Measurements from ENCODE around the gene NEDD4L.
"Not testable (repeated sequence)": the region's sequence is repeated elsewhere in the genome, so short reads cannot be mapped to it uniquely, and the experiment has no call there.

The NEDD4L gene

DNA sequence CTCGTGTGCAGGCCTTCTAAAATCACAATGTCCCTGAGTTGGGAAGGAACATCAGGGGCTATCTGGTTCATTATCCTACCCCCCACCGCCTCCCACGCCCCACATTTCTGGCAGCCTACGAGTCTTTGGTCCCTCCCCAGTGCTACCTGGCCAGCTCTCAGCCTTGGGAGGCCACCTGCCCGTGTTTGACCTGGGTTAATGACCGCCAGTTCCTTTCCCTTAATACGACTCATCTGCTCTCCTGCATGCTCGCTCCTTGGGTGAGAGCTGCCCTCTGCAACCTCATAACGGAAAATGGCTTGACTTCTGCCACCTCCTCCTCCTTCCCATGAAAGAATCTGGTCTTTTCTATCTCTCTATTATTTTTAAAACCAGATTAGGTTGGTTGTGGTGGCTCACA, 112.5 kb downstream of the NEDD4L start:
- DNase-seq (ENCODE audit: low spot score) = no peak

DNA sequence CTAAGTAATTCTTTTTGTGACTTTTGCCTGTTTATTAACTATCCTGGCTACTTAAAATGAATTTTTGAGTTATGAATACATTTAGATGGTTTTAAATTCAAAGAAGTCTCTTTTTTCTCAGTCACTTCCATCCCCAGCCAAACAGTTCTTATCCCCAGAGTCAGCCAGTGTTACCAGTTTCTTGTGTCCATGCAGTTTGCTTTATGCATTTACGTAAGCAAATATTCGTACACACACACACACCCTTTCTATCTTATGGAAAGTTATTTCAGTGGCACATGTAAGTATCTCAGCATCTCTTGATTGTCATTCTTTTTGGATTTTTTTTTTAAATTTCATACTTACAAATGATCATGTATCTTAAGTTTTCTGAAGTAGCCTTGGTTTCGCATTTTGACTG, 113.2 kb downstream of the NEDD4L start:
- no peak for DNase-seq (ENCODE audit: low spot score)

DNA sequence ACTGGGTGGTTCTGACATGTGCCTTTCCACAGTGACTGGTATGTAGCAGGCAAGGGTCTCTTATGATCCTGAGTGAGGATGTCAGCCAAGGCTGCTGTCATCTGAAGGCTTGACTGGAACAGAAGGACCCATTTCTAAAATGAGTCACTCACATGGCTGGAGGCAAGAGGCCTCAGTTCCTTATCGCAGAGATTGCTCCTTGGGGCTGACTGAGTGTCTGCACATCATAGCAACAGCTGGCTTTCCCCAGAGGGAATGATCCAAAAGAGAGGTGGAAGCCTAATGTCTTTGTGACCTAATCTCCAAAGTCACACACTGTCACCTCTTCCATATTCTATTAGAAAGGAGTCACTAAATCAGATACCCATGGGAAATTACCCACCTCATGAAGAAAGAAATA, 114.0 kb downstream of the NEDD4L start:
- no peak for DNase-seq (ENCODE audit: low spot score)

- DNase-seq (ENCODE audit: low spot score) = no peak
Observed at GRCh38 chr18:58158459-58158858, 114.4 kb downstream of the NEDD4L start.

- peak; percentile 84 for DNase-seq (ENCODE audit: low spot score)
Observed at GRCh38 chr18:58161659-58162058, 117.6 kb downstream of the NEDD4L start.

DNA sequence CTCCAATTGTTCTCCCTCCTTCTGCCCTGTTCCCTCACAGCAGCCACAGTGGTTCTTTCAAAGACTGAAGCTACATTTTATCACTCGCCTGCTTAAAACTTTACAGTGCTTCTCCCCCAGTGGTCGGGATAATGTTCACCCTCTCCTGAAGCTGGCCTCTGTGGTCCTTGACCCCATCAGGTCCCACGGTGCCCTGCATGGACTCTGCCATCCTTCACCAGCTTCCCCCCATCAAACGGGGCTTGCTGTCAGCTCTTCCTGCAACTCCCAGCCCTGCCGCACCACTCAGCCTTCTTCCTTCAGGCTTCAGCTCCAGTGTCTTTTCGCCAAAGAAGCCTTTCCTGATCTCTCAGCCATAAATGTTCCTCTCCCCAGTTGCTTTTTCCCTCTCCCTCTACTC, 118.1 kb downstream of the NEDD4L start:
- DNase-seq (ENCODE audit: low spot score) = no peak

GRCh38 chr18:58163004-58163590, 119.1 kb downstream of the NEDD4L start:
- no peak for DNase-seq (ENCODE audit: low spot score)

GRCh38 chr18:58166278-58166844, 122.3 kb downstream of the NEDD4L start:
- DNase-seq (ENCODE audit: low spot score) = no peak

- DNase-seq (ENCODE audit: low spot score) = no peak
Observed at GRCh38 chr18:58167073-58167472, 123.0 kb downstream of the NEDD4L start.

GRCh38 chr18:58168221-58168620, 124.2 kb downstream of the NEDD4L start:
- no peak for DNase-seq (ENCODE audit: low spot score)

- no peak for DNase-seq (ENCODE audit: low spot score)
Observed at GRCh38 chr18:58168993-58169392, 125.0 kb downstream of the NEDD4L start.

DNA sequence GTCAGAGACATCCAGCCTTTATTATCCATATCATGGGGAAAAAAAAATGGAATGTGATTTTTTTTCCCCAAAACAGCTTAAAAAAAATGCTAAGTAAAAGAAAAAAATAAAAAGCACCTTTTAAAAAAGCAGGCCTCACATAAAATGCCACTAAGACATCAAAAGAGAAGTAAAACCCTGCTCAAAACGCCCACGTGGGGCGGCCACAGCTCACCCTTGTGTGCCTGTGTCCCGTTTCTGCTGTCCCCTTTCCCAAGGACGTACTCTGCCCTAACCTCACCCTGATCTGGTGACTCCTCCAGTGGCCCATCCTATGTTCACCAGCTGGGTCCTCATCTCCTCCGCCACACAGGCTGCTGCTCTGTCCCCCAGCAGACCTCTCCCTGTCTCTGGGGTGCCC, 125.4 kb downstream of the NEDD4L start:
- DNase-seq (ENCODE audit: low spot score) = no peak

GRCh38 chr18:58170036-58170435, 126.0 kb downstream of the NEDD4L start:
- not testable (repeated sequence) for DNase-seq (ENCODE audit: low spot score)

DNA sequence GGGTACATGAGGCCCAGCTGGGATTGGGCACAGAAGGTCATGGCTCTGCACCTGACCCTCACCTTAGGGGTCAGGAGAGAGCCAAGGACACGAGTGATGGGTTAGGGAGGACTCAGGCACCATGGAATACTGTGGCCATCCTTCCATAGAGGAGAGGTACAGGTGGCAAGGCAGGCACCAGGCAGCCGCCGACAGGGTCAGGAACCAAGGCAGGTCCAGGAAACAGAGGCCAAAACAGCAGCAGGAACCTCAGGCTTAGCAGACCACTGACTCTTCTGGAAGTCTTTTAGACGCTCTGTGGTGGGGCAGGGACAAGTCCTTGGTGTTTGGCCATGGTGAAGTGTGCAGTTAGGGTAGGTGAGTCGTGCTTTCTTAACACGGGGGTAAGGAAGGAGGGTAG, 128.0 kb downstream of the NEDD4L start:
- DNase-seq (ENCODE audit: low spot score) = no peak

DNA sequence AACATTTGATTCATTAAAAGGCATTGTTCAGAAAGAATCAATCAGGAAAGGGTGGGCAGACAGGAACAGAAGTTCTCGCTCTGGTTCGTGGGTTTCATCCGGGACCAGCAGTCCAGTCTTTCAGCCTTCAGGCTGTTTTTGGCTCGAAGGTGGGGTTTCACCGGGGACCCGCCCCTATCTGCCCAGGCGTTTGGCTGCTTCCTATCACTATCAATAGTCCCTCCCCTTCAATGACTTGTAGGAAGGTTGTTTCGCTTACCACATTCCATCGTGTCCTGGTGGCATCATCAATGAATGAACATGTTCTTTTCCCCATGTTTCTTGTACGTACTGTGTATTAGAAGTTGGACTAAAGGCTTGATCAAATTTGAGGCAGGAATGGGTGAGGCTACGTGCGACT, 130.3 kb downstream of the NEDD4L start:
- no peak for DNase-seq (ENCODE audit: low spot score)

DNA sequence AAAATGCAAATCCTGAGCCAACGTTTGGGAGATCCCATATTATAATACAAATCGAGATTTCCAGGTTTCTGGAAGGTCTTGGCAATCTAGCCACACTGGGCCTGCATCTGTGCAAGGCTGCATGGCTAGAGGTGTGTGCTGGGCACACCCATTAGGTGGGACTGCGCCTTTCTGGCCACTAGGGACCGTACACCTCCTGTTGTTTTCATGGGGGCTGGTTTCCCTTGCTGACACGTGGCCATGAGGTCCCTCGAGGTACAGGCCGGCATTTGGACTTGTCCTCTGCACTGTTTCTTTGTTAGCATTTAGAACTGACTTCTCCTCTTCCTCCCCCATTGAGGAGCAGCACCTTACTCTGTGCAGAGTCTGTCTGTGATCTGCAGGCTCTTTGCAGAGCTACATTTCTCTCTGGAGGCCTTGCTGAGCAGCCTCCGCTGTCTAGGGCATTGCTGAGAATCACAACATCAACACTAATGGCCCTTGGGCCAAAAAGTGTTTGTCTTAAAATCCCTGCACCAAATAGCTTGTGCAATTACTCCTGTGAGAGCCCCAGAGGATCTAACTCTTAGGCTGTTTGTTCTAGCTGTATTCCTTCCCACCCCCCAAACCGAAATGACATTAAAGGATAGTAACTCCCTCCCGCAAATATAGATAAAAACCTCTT, 131.2 kb downstream of the NEDD4L start:
- no peak for DNase-seq (ENCODE audit: low spot score)

GRCh38 chr18:58175786-58176176, 131.8 kb downstream of the NEDD4L start:
- no peak for DNase-seq (ENCODE audit: low spot score)

DNA sequence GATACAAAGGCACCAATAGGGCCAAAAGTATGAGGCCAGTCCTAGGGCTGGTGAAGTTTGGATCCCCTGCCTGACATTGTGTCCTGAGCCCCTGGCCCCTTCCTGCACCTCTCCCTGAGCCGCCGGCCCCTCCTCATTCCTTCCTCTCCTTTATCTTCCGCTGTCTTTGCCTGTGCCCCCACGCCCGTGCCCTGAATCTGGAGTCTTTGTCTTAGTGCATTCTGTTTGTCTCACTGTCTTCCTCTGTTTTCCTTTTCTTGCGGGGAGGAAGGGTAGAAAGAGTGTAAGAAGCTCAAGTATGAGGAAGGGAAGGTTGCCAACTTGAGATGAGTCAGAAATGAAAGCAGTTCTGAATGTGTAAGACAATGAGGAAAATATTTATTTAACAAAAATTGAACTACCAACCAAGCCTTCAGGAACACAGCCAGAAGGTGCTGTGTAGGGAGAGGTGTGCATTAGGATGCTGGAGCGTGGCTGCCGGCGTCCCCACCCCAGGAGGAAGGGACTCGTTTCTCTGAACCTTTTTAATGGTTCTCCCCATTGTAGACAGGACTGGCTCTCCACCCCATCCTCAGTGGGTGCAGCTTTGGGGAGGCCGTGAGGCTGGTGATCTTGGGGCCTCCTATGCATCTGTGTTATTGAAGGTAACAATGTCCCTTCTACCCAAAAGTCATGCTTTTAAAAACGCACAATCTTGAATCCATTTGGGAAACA, 133.1 kb downstream of the NEDD4L start:
- no peak for DNase-seq (ENCODE audit: low spot score)

DNA sequence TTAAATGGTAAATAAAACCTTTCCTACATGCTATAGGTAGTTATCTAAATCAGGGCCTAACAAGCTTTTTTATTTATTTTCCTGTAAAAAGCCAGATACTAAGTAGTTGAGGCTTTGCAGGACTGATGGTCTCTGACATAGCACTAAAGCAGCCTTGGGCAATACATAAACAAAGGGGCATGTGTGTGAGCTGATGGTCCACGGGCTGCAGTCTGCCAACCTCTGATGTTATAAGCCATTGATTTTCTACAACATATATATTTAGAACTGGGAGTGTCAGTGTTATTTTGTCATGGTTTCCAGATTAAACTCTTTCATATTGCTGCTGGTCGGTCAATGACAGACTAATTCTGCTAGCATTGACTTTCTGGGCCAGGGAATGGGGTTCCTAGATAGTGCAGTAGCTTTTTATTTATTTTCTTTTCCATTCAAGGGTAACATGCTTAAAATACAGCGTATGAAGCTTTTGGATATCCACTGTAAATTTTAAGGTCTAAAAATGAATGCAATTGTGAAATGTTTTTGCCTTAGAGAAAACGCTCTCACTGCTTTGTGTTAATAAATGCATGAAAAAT, 134.0 kb downstream of the NEDD4L start:
- no peak for DNase-seq (ENCODE audit: low spot score)

DNA sequence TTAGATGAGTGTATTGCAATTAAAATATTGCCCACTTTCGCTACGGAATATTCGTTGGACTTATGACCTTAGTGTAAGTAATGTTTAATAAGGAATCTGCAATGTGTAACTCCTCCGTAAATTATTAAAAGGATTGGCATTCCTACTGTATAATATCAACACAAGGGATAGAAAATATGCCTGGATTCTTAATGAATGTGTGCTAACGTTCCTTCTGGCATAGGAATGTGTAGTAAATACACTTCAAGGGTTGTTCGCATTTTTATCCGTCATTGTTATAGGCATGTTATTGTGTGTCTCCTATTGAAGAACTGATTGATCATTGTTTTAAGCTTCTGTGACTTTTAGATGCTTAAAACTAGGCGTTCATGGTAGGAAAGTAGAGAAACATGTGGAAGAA, 134.5 kb downstream of the NEDD4L start:
- no peak for DNase-seq (ENCODE audit: low spot score)

- no peak for DNase-seq (ENCODE audit: low spot score)
Observed at GRCh38 chr18:58180172-58180571, 136.1 kb downstream of the NEDD4L start.

GRCh38 chr18:58180738-58181353, 136.8 kb downstream of the NEDD4L start:
- DNase-seq (ENCODE audit: low spot score) = peak; percentile 70

Data from iPS-NIHi11 (cell line).